BJ (cell line): ENCODE results near the gene CPNE7. TPM values are rescaled to one million over a fixed set of nuclear protein-coding genes. Genes with fewer than 3 reads are reported as not detected.

Experiments used
- CTCF ChIA-PET: fragments of 350-600 bp; formaldehyde crosslinking; extraction: SDS; loops from one replicate; lab custom pipeline; 2021; ENCODE audit warnings: antibody characterized with exemption, inconsistent platforms; lab: Yijun Ruan, JAX
- POLR2A ChIA-PET: fragments of 300-600 bp; sonication (Branson Sonifier 250); formaldehyde crosslinking; extraction: SDS; loops from one replicate; lab custom pipeline; 2021; ENCODE audit warnings: antibody characterized with exemption; lab: Charles Lee
- DNase-seq: peaks from one replicate; pipeline ENCODE4 v3.0.0-alpha.2; 2011; ENCODE audit warnings: low read depth
- H3K27me3 ChIP-seq: 2 replicates; pipeline ENCODE4 v1.6.0; 2011; ENCODE audit warnings: low read length; ENCODE audit not compliant: control insufficient read depth, insufficient read depth
- H3K36me3 ChIP-seq: 2 replicates; pipeline ENCODE4 v1.5.1; 2011; ENCODE audit warnings: low read length; ENCODE audit not compliant: control insufficient read depth, insufficient read depth
- H3K4me3 ChIP-seq: 2 replicates; pipeline ENCODE4 v1.5.1; 2011; ENCODE audit warnings: low read depth, mild to moderate bottlenecking, control low read depth, low read length
- CTCF ChIP-seq: IDR thresholded peaks from 2 replicates; pipeline ENCODE4 v1.5.1; 2011; ENCODE audit warnings: low read depth, mild to moderate bottlenecking, control low read depth, inconsistent platforms, low read length, moderate library complexity; ENCODE audit not compliant: insufficient read depth
- polyA plus RNA-seq: library from polyadenylated mRNA; depleted of rRNA; stranded (reverse); fragments of >200 nt; gene quantifications from 2 replicates; pipeline ENCODE4 v1.2.3, GENCODE V29; 2011

The CPNE7 gene
- polyA plus RNA-seq, 1 experiment, result 7.1 TPM

GRCh38 chr16:89581861-89582563 lies 6.5 kb downstream of the CPNE7 start:
- POLR2A ChIA-PET, result no interaction called here
- no peak for DNase-seq
- TF ChIP-seq CTCF, result no peak
- H3K4me3 ChIP-seq, result no peak overlapping the region
- H3K27me3 ChIP-seq, result no peaks in the 10 kb centered on the region
- H3K36me3 ChIP-seq, result no peaks in the 10 kb centered on the region
- CTCF ChIA-PET, result interaction anchor here (1.0 to 1.6 kb wide), 4 partner anchors 10 to 129 kb away, joined by 3 to 7 read pairs (median 4); no protein-coding TSS in a partner anchor

- H3K27me3 ChIP-seq, result no peaks in the 10 kb centered on the region
- CTCF ChIA-PET, result interaction anchor here (1.6 kb wide), 1 partner anchor 33 kb away, joined by 7 read pairs; no protein-coding TSS in a partner anchor
- POLR2A ChIA-PET, result no interaction called here
- no peak overlapping the region for H3K4me3 ChIP-seq
- TF ChIP-seq CTCF, result no peak
- no peaks in the 10 kb centered on the region for H3K36me3 ChIP-seq
- DNase-seq, result no peak
Measured at GRCh38 chr16:89582614-89583196, 7.1 kb downstream of the CPNE7 start.

- POLR2A ChIA-PET, result no interaction called here
- CTCF ChIA-PET, result interaction anchor here (1.1 kb wide), 1 partner anchor 58 kb away, joined by 4 read pairs; no protein-coding TSS in a partner anchor
- H3K27me3 ChIP-seq, result no peaks in the 10 kb centered on the region
Measured at GRCh38 chr16:89583197-89583894, 7.8 kb downstream of the CPNE7 start.

GRCh38 chr16:89583895-89584644 lies 8.5 kb downstream of the CPNE7 start:
- no peaks in the 10 kb centered on the region for H3K27me3 ChIP-seq
- ChIA-PET CTCF (interaction anchor here (1.1 kb wide), 1 partner anchor 57 kb away, joined by 4 read pairs; no protein-coding TSS in a partner anchor), POLR2A (no interaction called here)
- no peak overlapping the region for H3K4me3 ChIP-seq
- no peak for TF ChIP-seq CTCF
- H3K36me3 ChIP-seq, result no peaks in the 10 kb centered on the region
- no peak for DNase-seq

More at GRCh38 chr16:89583197-89583894, 7.8 kb downstream of the CPNE7 start:
- DNase-seq, result no peak
- Histone ChIP-seq H3K4me3 (no peak overlapping the region), H3K36me3 (no peaks in the 10 kb centered on the region)
- TF ChIP-seq CTCF, result no peak
